RWPE2 (cell line): ENCODE data around the gene TTC21A.

Experiments
- ATAC-seq: fragments of 200-7000 bp; cut with Tn5 transposase; 3 replicates; pipeline ENCODE4 v1.9.1; 2021; ENCODE audit warnings: low read depth
- DNase-seq: peaks from one replicate; pipeline ENCODE4 v3.0.0-alpha.2; 2020; ENCODE audit warnings: low spot score
- H3K27ac ChIP-seq: fragments of 450-650 bp; 2 replicates; pipeline ENCODE4 v1.5.1; 2017; ENCODE audit warnings: mild to moderate bottlenecking; ENCODE audit not compliant: poor library complexity, severe bottlenecking
- H3K27me3 ChIP-seq: fragments of 250-450 bp; sonication (Bioruptor Pico); 2 replicates; pipeline ENCODE4 v1.5.1; 2021; ENCODE audit warnings: mild to moderate bottlenecking, moderate library complexity; ENCODE audit not compliant: insufficient read depth, poor library complexity, severe bottlenecking
- H3K36me3 ChIP-seq: fragments of 250-450 bp; sonication (Bioruptor Pico); 2 replicates; pipeline ENCODE4 v1.5.1; 2020; ENCODE audit warnings: low read depth, mild to moderate bottlenecking, moderate library complexity
- H3K4me1 ChIP-seq: fragments of 250-450 bp; sonication (Bioruptor Pico); 2 replicates; pipeline ENCODE4 v1.5.1; 2021; ENCODE audit warnings: mild to moderate bottlenecking, moderate library complexity; ENCODE audit not compliant: insufficient read depth, poor library complexity, severe bottlenecking
- H3K4me3 ChIP-seq: fragments of 250-450 bp; sonication (Bioruptor Pico); 2 replicates; pipeline ENCODE4 v1.5.1; 2021; ENCODE audit warnings: mild to moderate bottlenecking, moderate library complexity; ENCODE audit not compliant: severe bottlenecking
- H3K9me3 ChIP-seq: fragments of 250-450 bp; sonication (Bioruptor Pico); 2 replicates; pipeline ENCODE4 v1.5.1; 2021; ENCODE audit warnings: mild to moderate bottlenecking, moderate library complexity; ENCODE audit not compliant: severe bottlenecking
- CTCF ChIP-seq: fragments of 450-650 bp; IDR thresholded peaks from one replicate; pipeline ENCODE4 v1.5.1; 2017; ENCODE audit warnings: mild to moderate bottlenecking, moderate library complexity; ENCODE audit not compliant: poor library complexity, severe bottlenecking

TTC21A gene

GRCh38 chr3:39080026-39080425 lies 27.5 kb upstream of the TTC21A start:
- Histone ChIP-seq H3K4me3 (no peak overlapping the region), H3K27ac (no peak overlapping the region), H3K4me1 (no peaks in the 10 kb centered on the region), H3K9me3 (no peaks in the 10 kb centered on the region), H3K36me3 (peaks cover 32% of the 10 kb centered on the region), H3K27me3 (no peaks in the 10 kb centered on the region)
- ATAC-seq (no peak), DNase-seq (no peak)
- TF ChIP-seq CTCF, result no peak

- peaks cover 26% of the 10 kb centered on the region for H3K36me3 ChIP-seq
- ATAC-seq, result no peak
Observed at GRCh38 chr3:39082666-39083313, 24.7 kb upstream of the TTC21A start.

GRCh38 chr3:39086144-39086543 lies 21.3 kb upstream of the TTC21A start:
- no peak for DNase-seq
- Histone ChIP-seq H3K27me3 (no peaks in the 10 kb centered on the region), H3K9me3 (no peaks in the 10 kb centered on the region), H3K27ac (no peak overlapping the region), H3K4me1 (no peaks in the 10 kb centered on the region), H3K36me3 (peaks cover 43% of the 10 kb centered on the region), H3K4me3 (no peak overlapping the region)
- TF ChIP-seq CTCF, result no peak
- ATAC-seq, result no peak

More at GRCh38 chr3:39082666-39083313, 24.7 kb upstream of the TTC21A start:
- Histone ChIP-seq H3K27me3 (no peaks in the 10 kb centered on the region), H3K27ac (no peak overlapping the region), H3K9me3 (no peaks in the 10 kb centered on the region), H3K4me3 (no peak overlapping the region), H3K4me1 (no peaks in the 10 kb centered on the region)
- no peak for DNase-seq
- TF ChIP-seq CTCF, result no peak

- TF ChIP-seq CTCF, result no peak
- Histone ChIP-seq H3K4me3 (no peak overlapping the region), H3K4me1 (no peaks in the 10 kb centered on the region), H3K36me3 (peaks cover 59% of the 10 kb centered on the region), H3K27me3 (no peaks in the 10 kb centered on the region), H3K9me3 (no peaks in the 10 kb centered on the region), H3K27ac (no peak overlapping the region)
- ATAC-seq (no peak), DNase-seq (no peak)
Observed at GRCh38 chr3:39088456-39088855, 19.0 kb upstream of the TTC21A start.

GRCh38 chr3:39088889-39089288 lies 18.6 kb upstream of the TTC21A start:
- Histone ChIP-seq H3K9me3 (no peaks in the 10 kb centered on the region), H3K27me3 (no peaks in the 10 kb centered on the region), H3K4me1 (no peaks in the 10 kb centered on the region), H3K36me3 (peaks cover 60% of the 10 kb centered on the region), H3K4me3 (no peak overlapping the region), H3K27ac (no peak overlapping the region)
- ATAC-seq (no peak), DNase-seq (no peak)
- TF ChIP-seq CTCF, result no peak
